ENCODE measurements around the gene C1orf174.

DNA sequence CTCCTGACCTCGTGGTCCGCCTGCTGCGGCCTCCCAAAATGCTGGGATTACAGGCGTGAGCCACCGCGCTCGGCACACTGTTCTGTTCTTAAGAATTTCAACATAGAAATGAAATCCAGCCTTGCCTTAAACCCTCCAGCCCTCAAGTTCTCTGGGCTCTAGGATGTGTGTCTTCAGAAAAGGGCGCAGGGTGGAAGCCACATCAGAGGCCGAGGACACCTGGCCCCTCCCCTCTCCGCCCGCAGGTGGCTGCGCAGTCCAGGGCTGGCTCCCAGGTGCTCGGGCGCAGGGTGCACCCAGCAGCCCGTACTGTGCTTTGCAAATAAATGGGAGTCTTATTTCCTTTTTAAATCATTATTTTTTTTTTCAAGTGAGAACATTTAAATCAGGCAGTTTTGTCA is 2.0 kb upstream of the C1orf174 start:
- TF ChIP-seq, protein P1, sequence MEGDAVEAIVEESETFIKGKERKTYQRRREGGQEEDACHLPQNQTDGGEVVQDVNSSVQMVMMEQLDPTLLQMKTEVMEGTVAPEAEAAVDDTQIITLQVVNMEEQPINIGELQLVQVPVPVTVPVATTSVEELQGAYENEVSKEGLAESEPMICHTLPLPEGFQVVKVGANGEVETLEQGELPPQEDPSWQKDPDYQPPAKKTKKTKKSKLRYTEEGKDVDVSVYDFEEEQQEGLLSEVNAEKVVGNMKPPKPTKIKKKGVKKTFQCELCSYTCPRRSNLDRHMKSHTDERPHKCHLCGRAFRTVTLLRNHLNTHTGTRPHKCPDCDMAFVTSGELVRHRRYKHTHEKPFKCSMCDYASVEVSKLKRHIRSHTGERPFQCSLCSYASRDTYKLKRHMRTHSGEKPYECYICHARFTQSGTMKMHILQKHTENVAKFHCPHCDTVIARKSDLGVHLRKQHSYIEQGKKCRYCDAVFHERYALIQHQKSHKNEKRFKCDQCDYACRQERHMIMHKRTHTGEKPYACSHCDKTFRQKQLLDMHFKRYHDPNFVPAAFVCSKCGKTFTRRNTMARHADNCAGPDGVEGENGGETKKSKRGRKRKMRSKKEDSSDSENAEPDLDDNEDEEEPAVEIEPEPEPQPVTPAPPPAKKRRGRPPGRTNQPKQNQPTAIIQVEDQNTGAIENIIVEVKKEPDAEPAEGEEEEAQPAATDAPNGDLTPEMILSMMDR (IDR thresholded peaks at IDR 0.05) = no peak
- no peak for TF ChIP-seq EZH2phosphoT487 (IDR thresholded peaks at IDR 0.05)
